WERI-Rb-1 (cell line): ENCODE results near the gene STOML1.
"Not testable (repeated sequence)": the region's sequence is repeated elsewhere in the genome, so short reads cannot be mapped to it uniquely, and the experiment has no call there.

Experiments used
- DNase-seq: peaks from one replicate; pipeline ENCODE4 v3.0.0-alpha.2; 2020
- H3K27ac ChIP-seq: fragments of 250-450 bp; sonication (Bioruptor Pico); 2 replicates; pipeline ENCODE4 v1.5.1; 2020; ENCODE audit warnings: mild to moderate bottlenecking, moderate library complexity
- H3K27me3 ChIP-seq: fragments of 250-450 bp; sonication (Bioruptor Pico); 2 replicates; pipeline ENCODE4 v1.5.1; 2021; ENCODE audit warnings: mild to moderate bottlenecking, low read depth, moderate library complexity; ENCODE audit not compliant: insufficient read depth, severe bottlenecking
- H3K36me3 ChIP-seq: fragments of 250-450 bp; sonication (Bioruptor Pico); 2 replicates; pipeline ENCODE4 v1.5.1; 2020; ENCODE audit warnings: mild to moderate bottlenecking, moderate library complexity
- H3K4me3 ChIP-seq: 2 replicates; pipeline ENCODE4 v1.5.1; 2011; ENCODE audit warnings: low read depth, mild to moderate bottlenecking, control low read depth, low read length
- H3K9me3 ChIP-seq: fragments of 250-450 bp; sonication (Bioruptor Pico); 2 replicates; pipeline ENCODE4 v1.5.1; 2021; ENCODE audit warnings: mild to moderate bottlenecking, moderate library complexity; ENCODE audit not compliant: severe bottlenecking
- TF ChIP-seq, protein P1 (sequence below): IDR thresholded peaks from 2 replicates; pipeline ENCODE4 v1.5.1; 2011; ENCODE audit warnings: low read depth, mild to moderate bottlenecking, control low read depth, inconsistent platforms, low read length

Gene STOML1

GRCh38 chr15:73939138-73939537 is 53.0 kb downstream of the STOML1 start:
- H3K4me3 ChIP-seq: no peak overlapping the region
- no peaks in the 10 kb centered on the region for H3K9me3 ChIP-seq
- TF ChIP-seq, protein P1, sequence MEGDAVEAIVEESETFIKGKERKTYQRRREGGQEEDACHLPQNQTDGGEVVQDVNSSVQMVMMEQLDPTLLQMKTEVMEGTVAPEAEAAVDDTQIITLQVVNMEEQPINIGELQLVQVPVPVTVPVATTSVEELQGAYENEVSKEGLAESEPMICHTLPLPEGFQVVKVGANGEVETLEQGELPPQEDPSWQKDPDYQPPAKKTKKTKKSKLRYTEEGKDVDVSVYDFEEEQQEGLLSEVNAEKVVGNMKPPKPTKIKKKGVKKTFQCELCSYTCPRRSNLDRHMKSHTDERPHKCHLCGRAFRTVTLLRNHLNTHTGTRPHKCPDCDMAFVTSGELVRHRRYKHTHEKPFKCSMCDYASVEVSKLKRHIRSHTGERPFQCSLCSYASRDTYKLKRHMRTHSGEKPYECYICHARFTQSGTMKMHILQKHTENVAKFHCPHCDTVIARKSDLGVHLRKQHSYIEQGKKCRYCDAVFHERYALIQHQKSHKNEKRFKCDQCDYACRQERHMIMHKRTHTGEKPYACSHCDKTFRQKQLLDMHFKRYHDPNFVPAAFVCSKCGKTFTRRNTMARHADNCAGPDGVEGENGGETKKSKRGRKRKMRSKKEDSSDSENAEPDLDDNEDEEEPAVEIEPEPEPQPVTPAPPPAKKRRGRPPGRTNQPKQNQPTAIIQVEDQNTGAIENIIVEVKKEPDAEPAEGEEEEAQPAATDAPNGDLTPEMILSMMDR: no peak
- peaks cover 30% of the 10 kb centered on the region for H3K36me3 ChIP-seq
- peak overlapping the region; percentile 95 for H3K27ac ChIP-seq
- H3K27me3 ChIP-seq: no peaks in the 10 kb centered on the region
- DNase-seq: no peak

DNA sequence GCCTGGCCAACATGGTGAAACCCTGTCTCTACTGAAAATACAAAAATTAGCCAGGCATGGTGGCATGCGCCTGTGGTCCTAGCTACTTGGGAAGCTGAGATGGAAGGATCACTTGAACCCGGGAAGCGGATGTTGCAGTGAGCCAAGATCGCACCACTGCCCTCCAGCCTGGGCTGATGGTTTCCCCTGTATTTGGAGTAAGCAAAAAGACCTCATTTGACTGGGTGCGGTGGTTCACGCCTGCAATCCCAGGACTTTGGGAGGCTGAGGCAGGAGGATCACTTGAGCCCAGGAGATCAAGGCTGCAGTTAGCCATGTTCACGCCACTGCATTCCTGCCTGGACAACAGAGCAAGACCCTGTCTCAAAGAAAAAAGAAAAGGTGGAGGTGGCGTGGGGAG is 53.6 kb downstream of the STOML1 start:
- peaks cover 30% of the 10 kb centered on the region for H3K36me3 ChIP-seq
- DNase-seq, H3K27me3 ChIP-seq, H3K4me3 ChIP-seq, H3K9me3 ChIP-seq: not testable (repeated sequence)
- peak overlapping the region; percentile 95 for H3K27ac ChIP-seq

DNA sequence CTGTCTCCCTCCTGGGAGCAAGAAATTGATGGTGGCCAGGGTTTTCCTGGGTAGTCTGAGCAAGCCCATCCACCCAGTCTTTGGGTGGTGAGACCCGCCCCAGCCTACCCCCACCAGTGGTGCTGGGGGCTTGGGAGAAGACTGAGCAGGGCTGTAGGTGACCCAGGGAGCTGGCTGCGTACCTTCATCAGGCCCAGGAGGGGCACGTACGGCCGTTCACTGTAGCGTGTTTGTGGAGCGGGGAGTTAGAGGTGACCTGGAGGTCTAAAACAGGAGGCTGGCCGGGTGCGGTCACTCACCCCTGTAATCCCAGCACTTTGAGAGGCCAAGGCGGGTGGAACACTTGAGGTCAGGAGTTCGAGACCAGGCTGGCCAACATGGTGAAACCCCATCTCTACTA is 54.4 kb downstream of the STOML1 start:
- Histone ChIP-seq H3K4me3 (no peak overlapping the region), H3K9me3 (no peaks in the 10 kb centered on the region)
- TF ChIP-seq, protein P1: no peak

DNA sequence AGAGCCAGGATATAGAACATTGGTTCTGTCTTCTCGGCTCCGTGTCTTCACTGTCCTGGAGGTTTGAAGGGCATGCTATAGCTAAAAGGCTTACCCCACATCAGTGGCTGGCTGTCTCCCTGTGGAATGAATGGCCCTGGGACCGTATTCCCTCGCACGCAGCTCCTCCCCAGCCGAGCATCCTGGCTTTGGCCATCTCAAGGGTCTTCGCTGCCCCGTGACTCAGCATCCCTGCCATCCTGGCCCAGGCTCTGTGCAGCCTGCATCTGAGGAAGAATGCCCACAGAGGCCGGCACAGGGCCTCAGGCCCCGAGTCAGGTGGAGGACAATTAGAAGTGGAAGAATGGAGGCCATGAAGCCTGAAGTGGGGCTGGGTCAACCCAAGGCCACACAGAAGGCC is 54.8 kb downstream of the STOML1 start:
- Histone ChIP-seq H3K27ac (peak overlapping the region; percentile 90), H3K4me3 (no peak overlapping the region)
- no peak for DNase-seq

More for the DNA sequence above, 54.4 kb downstream of the STOML1 start:
- Histone ChIP-seq H3K27ac (peak overlapping the region; percentile 90), H3K36me3 (peaks cover 27% of the 10 kb centered on the region), H3K27me3 (no peaks in the 10 kb centered on the region)
- no peak for DNase-seq

GRCh38 chr15:73936588-73937290 is 55.4 kb downstream of the STOML1 start:
- Histone ChIP-seq H3K27ac (peak overlapping the region; percentile 90), H3K4me3 (peak overlapping the region; percentile 27), H3K27me3 (no peaks in the 10 kb centered on the region), H3K9me3 (no peaks in the 10 kb centered on the region), H3K36me3 (peaks cover 33% of the 10 kb centered on the region)
- TF ChIP-seq, protein P1: no peak
- DNase-seq: no peak

More for the DNA sequence above, 54.8 kb downstream of the STOML1 start:
- Histone ChIP-seq H3K9me3 (no peaks in the 10 kb centered on the region), H3K27me3 (no peaks in the 10 kb centered on the region), H3K36me3 (peaks cover 28% of the 10 kb centered on the region)
- TF ChIP-seq, protein P1: no peak

DNA sequence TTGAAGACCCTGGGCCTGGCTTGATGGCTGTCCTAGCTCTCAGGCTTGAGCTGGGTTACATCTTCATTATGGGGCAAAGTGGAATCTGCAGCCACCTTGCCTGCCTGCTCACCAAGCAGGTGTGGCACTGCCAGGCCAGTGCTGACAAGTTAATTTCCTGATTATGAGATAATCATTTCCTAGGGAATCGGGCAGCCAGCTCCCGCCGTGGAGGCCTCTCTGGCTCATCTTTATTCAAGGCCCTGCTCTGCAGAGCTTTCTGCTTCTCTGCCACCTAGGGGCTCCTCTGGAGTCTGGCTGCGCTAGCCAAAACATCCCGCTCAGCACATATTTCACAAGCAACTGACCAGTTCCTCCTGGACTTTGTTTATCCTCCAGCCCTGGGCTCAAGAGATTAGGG is 55.9 kb downstream of the STOML1 start:
- Histone ChIP-seq H3K36me3 (peaks cover 39% of the 10 kb centered on the region), H3K27ac (peak overlapping the region; percentile 90), H3K9me3 (no peaks in the 10 kb centered on the region), H3K4me3 (peak overlapping the region; percentile 27), H3K27me3 (no peaks in the 10 kb centered on the region)
- TF ChIP-seq, protein P1: peak; percentile 26; the same call in 1 of the 2 replicates
- DNase-seq: peak; percentile 56
